ENCODE results near the gene MUC5B.

DNA sequence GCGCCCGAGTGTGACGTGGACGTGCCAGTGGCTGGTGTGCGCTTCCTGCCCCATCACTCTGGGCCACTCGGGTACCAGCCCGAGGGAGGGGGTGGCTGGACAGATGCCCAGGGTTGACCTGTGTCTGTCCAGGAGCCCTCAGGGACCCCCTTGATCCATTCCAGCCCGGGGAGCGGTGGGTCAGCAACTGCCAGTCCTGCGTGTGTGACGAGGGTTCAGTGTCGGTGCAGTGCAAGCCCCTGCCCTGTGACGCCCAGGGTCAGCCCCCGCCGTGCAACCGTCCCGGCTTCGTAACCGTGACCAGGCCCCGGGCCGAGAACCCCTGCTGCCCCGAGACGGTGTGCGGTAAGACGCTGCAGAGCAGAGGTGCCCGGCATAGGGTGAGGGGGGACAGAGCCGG is 34.5 kb downstream of the MUC5B start:
- TF ChIP-seq, protein P1, sequence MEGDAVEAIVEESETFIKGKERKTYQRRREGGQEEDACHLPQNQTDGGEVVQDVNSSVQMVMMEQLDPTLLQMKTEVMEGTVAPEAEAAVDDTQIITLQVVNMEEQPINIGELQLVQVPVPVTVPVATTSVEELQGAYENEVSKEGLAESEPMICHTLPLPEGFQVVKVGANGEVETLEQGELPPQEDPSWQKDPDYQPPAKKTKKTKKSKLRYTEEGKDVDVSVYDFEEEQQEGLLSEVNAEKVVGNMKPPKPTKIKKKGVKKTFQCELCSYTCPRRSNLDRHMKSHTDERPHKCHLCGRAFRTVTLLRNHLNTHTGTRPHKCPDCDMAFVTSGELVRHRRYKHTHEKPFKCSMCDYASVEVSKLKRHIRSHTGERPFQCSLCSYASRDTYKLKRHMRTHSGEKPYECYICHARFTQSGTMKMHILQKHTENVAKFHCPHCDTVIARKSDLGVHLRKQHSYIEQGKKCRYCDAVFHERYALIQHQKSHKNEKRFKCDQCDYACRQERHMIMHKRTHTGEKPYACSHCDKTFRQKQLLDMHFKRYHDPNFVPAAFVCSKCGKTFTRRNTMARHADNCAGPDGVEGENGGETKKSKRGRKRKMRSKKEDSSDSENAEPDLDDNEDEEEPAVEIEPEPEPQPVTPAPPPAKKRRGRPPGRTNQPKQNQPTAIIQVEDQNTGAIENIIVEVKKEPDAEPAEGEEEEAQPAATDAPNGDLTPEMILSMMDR (conservative IDR thresholded peaks at IDR 0.05; ENCODE audit: low read depth, low read length), result no peak
- no peak for TF ChIP-seq EZH2phosphoT487 (IDR thresholded peaks at IDR 0.05; ENCODE audit: borderline replicate concordance, low read length)

Measured in PC-3 (cell line).